Glomerular visceral epithelial cell (primary cell): ENCODE results near the gene EXOC4.

Experiments used
- DNase-seq: peaks from one replicate; pipeline ENCODE4 v3.0.0-alpha.2; 2016; ENCODE audit errors: extremely low spot score

EXOC4 gene

DNA sequence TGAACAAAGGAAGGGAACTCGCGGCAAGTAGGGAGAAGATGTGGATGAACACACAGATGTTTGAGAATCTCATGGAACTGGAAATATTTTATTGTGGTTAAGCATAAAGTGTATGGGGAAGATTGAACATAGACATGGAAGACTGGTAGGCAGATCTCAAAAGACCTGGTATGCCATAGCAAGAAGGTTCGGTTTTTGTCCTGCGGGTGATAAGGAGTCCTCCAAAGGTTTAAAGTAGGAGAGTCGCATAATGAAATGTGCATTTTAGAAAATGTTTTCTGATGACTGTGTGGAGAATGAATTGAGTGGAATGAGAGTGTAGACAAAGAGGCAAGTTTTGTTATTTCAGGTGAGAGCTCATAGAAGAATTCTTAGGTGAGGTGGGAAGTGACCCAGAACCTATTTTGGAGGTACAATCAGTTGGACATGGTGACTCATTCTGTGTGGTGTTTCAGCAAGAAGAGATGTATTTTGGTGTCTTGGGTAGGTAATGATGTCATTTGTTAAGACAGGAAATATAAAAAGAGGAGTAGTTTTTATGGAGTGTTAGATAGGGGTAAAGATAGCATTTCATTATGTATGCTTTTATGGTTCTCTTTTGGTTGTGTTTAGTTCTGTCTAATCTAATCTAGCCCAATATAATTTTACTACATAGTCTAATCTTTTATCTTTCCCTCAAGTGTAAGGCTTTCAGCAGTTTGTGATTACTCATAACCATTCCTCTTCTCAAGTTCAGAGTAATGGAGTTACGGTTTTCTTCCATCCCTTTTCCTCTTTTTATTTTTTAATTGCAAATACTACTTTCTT lies 239.2 kb downstream of the EXOC4 start:
- DNase-seq: peak; percentile 27

DNA sequence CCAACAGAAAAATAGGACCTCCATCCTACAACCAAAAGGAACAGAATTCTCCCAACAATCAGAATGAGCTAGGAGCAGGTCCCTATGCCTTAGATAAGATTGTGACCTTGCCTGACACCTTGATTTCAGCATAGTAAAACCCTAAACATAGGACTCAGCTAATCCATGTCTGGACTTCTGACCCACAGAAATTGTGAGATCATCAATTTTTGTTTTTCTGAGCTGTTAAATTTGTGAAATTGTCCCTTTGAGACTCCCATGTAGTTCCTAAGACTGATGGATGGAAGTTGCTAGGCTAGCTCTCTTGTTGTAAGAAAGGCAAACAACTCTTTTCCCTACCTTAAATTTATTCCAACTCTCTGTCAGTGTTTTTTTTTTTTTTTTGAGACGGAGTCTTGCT lies 244.2 kb downstream of the EXOC4 start:
- DNase-seq: no peak

DNA sequence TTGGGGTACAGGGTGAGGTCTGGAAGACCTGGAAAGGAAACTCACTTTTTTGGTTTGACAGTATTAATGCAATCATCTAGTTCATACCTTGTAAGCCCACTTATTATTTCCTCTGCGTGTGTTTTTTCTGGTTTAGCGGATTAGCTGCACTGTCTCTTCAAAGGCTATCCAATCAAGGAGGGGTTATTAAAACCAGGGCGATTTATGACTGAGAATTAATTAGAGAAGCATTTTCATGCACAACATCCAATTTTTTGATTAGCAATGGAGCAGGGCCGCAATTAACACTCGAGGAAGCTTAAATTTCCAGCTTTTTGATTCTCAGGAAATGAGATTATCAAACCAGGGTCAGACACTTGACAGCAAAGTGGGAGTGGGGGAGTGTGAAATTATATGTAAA lies 248.9 kb downstream of the EXOC4 start:
- no peak for DNase-seq

DNA sequence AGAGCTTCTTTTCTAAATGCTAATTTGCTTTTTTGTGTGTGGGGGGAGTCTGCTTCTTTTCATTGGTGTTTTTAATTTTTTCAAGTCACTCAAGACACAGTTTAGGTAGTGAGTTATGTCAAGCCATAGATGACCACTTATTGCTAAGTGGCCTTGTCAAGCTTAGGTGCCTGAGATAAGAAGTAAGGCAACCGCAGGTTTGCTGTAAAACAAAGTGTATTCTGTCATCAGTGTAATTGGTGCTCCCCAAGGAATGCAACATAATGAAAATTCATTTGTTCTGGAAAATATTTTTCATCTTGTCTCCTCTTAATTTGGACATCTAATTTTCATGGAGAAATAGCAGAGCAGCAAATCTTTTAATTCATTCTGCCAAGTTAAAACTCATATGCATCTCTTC lies 249.6 kb downstream of the EXOC4 start:
- no peak for DNase-seq

DNA sequence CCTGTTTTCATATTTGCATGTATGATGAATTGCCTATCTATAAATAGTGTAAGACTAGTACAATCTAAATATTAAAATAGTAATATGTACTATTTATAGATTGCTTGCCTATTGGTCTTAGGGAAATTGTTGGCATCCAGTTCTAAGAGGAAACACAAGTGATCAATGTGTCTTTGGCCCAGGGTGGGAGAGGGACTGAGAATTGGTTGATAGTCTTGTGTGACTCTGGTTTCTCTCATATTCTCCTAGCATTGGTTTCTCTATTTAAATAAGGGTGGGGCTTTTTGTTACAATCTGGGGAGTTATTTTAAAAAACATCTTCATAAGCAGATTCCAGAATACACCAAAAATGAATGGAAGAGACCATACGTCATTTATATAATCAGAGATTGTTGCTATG lies 250.1 kb downstream of the EXOC4 start:
- DNase-seq: no peak

DNA sequence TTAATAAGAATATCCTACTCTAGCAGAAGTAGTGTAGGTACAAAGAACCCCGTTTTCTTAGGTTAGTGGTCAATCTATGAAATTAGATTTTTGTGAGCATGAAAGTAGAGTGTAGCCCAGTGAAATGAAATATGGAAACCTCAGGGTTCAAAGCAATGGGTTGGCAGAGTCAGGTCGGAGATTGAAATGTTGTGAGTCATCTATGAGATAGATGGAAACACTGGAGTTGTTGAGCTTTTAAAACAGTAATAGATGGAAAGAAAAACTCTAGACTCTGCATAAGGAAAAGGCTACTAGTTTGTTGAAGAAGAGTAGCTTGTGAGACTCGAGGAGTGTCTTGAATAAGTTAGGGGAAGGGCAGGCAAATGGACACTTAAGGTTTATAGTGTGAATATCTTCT lies 251.9 kb downstream of the EXOC4 start:
- DNase-seq: no peak

DNA sequence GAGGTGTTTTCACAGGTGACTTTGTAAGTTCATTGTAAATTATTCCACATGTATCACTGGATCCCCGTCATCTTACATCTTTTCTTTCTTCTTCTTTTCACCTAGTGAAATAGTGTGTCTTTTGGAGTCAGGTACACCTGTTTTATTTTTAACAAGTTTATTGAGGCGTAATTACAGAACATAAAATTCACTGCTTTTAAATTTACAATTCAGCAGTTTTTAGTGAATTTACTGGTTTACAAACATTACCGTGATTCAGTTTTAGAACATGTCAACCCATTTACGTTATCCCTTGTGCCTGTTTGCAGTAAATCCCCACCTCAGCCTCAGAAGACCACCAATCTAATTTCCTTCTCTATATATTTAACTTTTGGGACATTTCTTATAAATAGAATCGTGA lies 256.9 kb downstream of the EXOC4 start:
- no peak for DNase-seq

DNA sequence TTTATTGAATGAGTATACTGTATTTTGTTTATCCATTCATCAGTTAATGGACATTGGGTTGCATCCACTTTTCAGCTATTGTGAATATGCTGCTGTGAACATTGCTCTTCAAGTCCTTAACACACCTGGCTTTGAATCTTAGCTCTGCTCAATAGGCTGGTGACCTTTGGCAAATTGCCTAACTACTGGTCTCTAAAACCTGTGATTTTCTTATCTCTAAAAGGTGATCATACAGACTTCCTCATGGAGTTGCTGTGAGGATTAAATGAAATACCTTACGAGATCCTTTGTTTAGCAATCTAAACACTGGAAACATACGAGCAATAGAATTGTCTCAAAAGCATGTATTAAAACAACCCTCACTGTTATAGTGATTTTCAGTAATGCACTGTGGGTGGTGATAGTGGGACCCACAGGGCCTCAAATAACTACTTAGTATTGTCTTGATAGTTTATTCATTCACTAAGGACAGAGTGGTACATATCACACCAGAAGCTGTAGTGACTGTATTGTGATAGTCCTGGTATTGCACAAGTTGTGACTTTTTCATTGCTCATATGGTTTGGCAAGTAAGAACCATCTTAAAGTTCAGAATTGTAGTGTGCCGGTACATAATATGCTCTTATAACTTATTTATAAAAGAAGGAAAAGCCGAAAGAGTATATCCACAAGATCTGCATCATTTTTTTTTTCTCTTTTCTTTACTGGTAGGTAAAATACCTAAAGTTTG lies 257.6 kb downstream of the EXOC4 start:
- no peak for DNase-seq

DNA sequence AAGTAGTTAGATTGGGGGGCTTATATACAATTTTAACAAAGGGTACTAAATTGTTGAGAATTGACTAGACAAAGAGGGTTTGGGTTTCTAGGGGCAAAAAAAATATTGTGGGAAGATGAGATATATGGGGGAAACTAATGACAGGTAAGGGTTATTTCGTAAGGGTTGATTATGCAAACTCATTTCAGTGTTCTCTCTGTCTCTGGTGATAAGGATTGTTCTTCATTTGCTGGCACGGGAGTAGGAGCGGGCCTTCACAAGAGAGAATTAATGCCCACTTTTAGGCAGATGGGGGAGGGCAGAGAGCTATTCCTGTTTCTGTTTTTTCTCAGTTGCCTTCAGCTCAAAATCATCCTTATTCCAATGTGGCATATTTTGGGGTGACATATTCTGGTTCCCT lies 258.4 kb downstream of the EXOC4 start:
- DNase-seq: no peak

DNA sequence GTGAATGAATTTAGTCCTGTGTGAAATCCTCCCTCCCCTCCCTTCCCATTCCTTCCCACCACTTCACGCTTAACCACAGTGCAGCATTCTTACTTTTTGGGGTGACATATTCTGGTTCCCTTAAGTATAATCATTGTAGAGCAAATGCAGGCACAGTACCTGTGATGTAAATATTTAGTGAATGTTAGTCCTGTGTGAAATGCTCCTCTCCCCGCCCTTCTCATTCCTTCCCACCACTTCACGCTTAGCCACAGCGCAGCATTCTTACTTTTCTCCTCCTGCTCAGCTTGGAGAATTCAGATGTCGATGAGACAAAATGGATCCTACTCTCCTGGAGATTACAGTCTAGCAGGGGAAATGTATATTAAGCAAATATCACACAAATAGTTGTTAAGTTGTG lies 258.8 kb downstream of the EXOC4 start:
- DNase-seq: peak; percentile 1

DNA sequence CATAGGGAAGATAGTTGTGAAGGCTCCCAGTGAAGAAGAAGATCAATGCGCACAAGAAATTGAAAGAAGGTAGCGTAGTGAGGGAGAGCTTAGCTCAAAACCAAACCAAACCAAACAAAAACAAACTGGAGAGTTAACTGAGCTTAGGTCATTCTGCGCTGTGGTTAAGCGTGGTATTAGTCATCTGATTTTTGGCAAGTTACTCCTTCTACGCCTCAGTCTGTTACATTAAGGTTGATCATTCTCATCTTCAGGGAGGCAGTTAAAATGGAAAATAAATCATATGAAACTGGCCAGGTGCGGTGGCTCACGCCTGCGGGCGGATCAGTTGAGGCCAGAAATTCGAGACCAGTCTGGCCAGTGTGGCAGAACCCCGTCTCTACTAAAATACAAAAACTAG lies 259.7 kb downstream of the EXOC4 start:
- peak; percentile 84 for DNase-seq

DNA sequence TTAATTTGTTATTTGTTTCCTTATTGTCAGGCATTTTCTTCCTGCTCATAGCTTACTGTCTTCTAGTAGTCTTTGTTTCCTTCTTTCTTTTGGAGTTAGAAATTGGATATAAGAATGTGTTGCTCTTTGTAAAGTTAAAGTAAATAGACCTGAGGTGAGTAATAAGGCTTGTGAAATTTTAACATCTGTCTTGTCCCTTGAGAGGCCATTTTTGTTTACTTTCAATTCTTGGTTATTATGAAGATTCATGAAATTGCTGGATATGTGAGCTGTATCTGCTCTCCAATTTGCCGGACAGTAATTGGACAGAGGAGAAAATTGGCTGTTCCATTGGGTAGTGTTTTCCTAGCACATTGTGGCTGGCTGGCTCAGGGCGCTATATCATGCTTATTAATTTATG lies 260.7 kb downstream of the EXOC4 start:
- no peak for DNase-seq

DNA sequence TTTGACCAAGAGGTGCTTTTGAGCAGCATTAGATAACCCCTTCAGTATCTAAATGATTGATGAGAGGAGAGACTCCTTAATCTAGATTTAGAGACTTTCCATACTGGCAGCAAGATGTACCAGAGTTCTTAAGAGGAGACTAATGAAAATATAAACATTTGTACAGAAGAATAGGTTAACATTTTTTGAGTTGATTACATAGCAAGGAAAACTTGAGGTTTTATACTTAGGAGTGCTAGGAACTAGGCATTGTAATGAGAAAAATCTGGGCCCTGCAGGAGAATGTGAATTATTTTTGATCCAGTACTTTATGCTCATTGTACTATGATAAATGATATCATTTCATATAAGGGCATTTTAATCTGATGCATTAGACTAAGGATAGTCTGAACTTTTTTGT lies 261.7 kb downstream of the EXOC4 start:
- no peak for DNase-seq

DNA sequence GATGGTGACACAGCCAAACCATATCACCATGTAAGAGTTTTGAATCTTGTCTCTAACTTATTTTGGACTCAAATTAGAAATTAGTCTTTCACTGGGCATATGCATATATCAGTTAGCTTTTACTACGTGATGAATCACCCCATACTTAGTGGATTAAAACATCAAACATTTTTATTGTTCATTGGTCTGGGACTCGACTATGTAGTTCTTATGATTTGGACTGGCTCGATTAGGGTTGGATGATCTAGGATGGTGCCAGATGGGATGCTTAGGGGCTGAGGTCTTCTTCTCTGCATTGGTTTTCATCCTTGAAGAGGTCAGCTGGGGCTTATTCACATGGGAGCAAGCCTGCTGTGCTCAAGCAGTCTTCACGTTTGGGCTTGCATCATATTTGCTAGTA lies 264.9 kb downstream of the EXOC4 start:
- no peak for DNase-seq

DNA sequence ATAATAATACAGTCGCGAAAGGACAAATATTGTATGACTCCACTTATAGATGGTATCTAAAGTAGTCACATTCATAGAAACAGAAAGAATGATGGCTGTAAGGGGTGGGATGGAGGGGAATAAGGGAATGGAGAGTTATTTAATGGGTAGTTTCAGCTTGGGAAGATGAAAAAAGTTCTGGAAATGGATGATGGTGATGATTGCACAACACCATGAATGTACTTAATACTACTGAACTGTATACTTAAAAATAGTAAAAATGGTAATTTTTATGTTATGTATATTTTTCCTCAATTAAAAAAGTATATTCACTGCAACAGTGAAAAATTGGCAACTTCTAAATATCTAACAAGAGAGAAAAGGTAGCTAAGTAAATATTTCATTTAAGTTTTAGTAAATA lies 265.8 kb downstream of the EXOC4 start:
- no peak for DNase-seq

DNA sequence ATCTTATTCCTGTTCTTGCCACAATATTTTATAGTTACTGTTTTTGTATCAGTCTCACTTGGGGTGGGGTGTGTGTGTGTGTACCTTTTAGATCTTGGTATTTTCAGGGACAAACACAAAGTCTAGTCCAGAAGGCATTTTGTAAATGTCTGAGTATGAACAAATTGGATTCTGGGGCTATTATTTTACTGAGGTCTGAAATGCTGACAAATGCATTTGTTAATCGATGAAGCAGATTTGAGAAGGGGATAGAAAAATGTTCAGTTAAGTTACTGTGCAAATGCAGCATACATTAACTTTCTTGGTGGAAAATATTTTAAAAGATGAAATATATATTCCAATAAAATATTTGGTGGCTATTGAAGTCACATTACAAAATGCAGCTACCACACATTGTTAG lies 267.4 kb downstream of the EXOC4 start:
- no peak for DNase-seq

DNA sequence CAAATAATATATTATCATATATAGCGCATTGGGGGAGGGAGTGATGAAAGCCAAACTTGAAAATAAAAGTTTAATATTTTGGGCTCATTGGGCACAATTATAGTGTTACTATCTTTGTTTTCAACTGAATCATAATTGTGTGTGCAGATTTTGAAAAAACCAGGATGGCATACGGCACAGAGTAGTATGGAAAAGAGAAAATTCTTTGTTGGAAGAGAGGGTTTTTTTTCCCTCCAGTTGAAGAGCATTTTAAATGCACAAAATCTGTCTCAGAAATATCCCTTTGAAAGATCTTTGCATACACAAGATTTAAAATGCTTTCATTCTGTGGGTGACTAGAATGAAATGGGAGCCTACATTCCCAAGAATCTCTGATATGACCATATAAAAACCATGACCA lies 269.6 kb downstream of the EXOC4 start:
- no peak for DNase-seq

DNA sequence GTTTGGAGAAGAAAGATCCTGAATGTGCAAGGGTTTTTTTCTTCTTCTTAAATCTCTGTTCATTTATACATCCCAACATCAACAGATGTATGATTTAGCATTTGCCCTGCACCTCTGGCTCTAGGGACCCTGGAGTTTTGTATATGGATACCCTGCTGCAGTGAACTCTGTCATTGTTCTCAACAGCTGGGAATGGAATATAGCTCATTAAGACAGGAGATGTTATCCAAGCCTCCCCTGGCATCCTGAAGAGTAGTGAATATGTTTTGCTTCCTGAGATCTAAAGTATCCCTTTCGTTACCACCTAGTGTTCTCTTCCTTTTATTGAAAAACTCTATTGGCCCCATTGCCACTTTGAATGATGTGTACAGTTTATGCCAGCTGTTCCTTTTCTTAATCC lies 275.9 kb downstream of the EXOC4 start:
- DNase-seq: no peak

DNA sequence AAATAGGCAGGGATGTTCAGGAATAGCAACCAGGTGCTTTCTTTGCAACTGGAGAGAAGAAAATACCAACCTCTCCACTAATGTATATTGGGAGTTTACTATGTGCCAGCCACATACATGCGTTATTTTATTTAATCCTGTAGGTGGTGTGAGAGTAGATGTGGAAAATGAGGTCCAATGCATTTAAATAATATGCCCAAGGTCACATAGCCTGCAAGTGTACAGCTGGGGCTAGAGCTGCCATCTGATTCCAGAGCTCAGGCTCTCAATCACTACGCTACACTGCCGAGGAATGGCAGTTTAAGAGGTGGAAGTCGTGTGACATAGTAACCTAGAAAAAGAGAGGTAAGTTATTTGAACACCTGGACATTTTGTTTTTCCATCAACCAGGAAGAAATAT lies 277.0 kb downstream of the EXOC4 start:
- DNase-seq: peak; percentile 2

DNA sequence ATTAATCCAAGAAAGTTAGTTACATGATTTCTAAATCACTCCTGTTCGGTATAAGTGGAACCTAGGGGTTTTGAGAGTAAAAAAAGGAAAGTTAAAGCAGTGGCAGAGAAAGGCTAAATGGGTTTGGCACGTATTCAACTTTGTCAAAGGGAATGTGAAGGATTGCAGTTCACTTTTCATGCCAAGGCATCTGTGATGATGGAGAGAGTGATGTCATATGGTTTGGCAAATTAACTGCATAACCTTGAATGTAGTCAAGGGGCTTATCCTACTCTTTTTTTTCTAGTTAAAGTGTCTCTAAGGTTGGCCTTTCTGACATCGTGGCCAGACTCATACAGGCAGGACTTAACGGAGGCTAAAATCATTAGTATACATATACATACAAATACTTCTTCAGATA lies 277.8 kb downstream of the EXOC4 start:
- peak; percentile 67 for DNase-seq

DNA sequence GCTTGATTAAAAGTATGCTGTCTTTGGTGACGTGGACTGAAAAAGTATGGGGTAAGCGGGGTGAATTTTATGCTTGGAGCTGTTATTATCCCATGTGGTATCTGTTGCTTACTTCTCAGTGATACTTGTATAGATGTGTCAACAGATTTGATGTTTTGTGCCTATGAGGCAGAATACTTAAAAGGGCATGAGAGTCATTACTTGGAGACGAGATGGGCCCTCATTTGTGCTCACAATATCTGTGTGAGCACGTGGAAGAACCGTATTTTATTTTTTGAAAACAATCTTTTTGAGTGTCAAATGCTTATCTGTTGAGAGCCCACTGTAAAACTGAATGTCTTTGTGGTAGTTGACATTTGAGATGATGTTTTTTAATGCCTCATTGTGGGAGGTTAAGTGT lies 281.9 kb downstream of the EXOC4 start:
- no peak for DNase-seq

DNA sequence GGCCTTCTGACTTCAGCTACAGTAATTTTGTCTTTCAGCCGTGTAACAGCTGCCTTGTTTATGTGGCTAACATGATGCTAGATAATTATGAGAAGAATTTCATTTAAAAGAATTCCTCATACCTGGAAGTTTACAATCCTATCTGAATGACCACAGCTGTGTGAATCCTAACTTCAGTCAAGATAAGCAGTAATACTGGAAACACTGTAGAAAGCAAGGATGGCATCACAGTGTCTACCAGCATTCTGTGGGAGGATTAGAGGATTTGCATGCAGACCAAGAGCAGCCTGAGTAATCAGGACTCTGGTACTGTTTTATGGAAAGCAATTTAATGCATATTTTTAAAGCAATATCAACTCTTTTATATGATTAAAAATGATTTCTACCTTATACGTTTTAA lies 282.4 kb downstream of the EXOC4 start:
- DNase-seq: no peak

DNA sequence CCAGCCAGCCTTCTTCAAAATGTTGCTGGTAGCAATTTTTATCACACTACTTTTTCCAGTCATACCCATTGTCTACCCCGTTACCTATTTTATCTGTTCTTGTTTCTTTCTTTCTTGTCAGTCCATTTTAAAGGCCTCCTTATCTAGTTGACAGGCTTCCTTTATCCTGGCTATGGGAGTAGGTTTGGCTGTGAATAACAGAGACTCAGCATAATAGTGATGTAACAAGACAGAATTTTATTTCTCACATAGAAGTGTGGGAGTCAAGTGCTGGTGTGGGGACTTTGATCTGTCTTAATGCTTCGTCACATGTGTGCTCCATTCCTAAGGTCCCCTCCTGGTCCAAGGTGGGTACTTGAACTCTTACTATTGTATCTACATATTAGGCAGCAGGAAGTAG lies 283.6 kb downstream of the EXOC4 start:
- no peak for DNase-seq

DNA sequence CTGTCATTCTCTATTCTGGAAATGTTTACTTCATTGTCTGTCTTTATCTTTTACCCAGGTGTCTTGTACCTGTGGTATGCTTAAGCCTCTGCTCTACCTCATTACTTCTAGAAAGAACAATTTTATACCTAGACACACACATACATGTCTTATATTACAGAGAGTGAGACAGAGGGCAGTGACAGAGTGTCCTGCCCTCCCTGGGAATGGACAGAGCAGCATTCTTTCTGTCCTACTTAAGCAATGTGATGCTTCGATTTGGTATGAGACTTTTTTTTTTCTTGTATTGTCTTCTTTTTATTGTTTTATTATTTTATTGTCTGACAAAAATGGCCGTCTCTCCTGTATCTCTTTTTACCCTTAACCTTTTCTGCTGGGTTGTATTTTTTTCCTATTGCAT lies 286.1 kb downstream of the EXOC4 start:
- no peak for DNase-seq
